WERI-Rb-1 (cell line): ENCODE measurements around the gene TMOD3.
A peak's percentile ranks its signal among the peaks of the same experiment; 100 is the strongest.
"Not testable (repeated sequence)": the region's sequence is repeated elsewhere in the genome, so short reads cannot be mapped to it uniquely, and the experiment has no call there.

Source experiments
- DNase-seq: peaks from one replicate; pipeline ENCODE4 v3.0.0-alpha.2; 2020
- H3K27ac ChIP-seq: fragments of 250-450 bp; sonication (Bioruptor Pico); 2 replicates; pipeline ENCODE4 v1.5.1; 2020; ENCODE audit warnings: mild to moderate bottlenecking, moderate library complexity
- H3K27me3 ChIP-seq: fragments of 250-450 bp; sonication (Bioruptor Pico); 2 replicates; pipeline ENCODE4 v1.5.1; 2021; ENCODE audit warnings: mild to moderate bottlenecking, low read depth, moderate library complexity; ENCODE audit not compliant: insufficient read depth, severe bottlenecking
- H3K36me3 ChIP-seq: fragments of 250-450 bp; sonication (Bioruptor Pico); 2 replicates; pipeline ENCODE4 v1.5.1; 2020; ENCODE audit warnings: mild to moderate bottlenecking, moderate library complexity
- H3K4me3 ChIP-seq: 2 replicates; pipeline ENCODE4 v1.5.1; 2011; ENCODE audit warnings: low read depth, mild to moderate bottlenecking, control low read depth, low read length
- H3K9me3 ChIP-seq: fragments of 250-450 bp; sonication (Bioruptor Pico); 2 replicates; pipeline ENCODE4 v1.5.1; 2021; ENCODE audit warnings: mild to moderate bottlenecking, moderate library complexity; ENCODE audit not compliant: severe bottlenecking
- TF ChIP-seq, protein P1 (sequence below): IDR thresholded peaks from 2 replicates; pipeline ENCODE4 v1.5.1; 2011; ENCODE audit warnings: low read depth, mild to moderate bottlenecking, control low read depth, inconsistent platforms, low read length

Gene TMOD3

DNA sequence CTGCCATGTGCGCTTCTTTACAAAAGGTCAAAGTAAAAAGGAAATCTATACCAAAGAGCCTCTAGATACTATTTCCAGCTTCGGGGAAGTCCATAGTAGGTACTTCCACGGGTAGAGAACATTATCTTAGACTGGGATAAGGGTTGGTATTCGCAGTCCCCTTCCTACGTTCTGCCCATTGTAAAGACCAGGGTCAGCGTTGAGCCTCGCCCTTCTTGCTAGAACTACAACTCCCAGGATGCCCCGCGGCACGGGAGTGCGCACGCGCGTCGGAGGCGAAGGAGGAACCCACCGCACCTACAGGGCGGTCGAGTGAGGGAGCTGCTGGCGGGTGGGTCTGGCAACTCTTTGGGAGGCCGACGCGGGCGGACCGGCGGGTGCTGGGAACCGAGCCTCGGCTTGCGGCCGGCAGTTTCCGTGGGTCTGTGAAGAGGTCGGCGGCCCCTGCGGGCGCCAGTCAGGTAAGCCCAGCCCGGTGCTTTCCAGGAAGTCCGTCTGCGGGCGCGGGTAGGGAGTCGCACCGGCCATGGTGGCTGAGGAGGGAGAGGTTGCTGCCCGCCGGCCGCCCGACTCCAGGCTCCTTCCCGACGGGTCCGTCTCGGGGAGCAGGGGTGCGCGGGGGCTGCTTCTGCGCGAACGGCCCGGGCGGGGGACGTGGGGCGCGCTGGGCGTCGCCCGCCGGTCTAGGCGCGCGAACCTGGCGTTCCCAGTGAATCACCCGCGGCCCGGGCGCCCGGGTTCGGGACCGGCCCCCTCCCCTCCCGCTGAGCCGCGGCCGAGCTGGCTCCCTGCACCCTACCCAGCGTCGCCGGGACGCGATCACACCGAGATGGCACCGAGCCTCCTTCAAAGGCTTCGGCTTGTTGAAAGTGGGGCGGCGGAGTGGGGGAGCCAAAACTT, at the start of gene TMOD3:
Gene TMOD3 (plus strand): TSS at position 278 of the 900 bp plus-strand sequence. CDS start 33,232 bp downstream, outside the sequence.
- TF ChIP-seq, protein P1, sequence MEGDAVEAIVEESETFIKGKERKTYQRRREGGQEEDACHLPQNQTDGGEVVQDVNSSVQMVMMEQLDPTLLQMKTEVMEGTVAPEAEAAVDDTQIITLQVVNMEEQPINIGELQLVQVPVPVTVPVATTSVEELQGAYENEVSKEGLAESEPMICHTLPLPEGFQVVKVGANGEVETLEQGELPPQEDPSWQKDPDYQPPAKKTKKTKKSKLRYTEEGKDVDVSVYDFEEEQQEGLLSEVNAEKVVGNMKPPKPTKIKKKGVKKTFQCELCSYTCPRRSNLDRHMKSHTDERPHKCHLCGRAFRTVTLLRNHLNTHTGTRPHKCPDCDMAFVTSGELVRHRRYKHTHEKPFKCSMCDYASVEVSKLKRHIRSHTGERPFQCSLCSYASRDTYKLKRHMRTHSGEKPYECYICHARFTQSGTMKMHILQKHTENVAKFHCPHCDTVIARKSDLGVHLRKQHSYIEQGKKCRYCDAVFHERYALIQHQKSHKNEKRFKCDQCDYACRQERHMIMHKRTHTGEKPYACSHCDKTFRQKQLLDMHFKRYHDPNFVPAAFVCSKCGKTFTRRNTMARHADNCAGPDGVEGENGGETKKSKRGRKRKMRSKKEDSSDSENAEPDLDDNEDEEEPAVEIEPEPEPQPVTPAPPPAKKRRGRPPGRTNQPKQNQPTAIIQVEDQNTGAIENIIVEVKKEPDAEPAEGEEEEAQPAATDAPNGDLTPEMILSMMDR = no peak
- Histone ChIP-seq H3K27ac (peak within 1 kb of the TSS; percentile 67), H3K4me3 (peak within 1 kb of the TSS; percentile 91), H3K9me3 (no peaks in the 10 kb centered on the region), H3K27me3 (no peaks in the 10 kb centered on the region), H3K36me3 (no peaks in the 10 kb centered on the region)
- DNase-seq = peak; percentile 95

- no peaks in the 10 kb centered on the region for H3K9me3 ChIP-seq
- no peak overlapping the region for H3K4me3 ChIP-seq
- no peak for DNase-seq
- no peak overlapping the region for H3K27ac ChIP-seq
- TF ChIP-seq, protein P1 = no peak
- peaks cover 13% of the 10 kb centered on the region for H3K36me3 ChIP-seq
- H3K27me3 ChIP-seq = no peaks in the 10 kb centered on the region
Observed at GRCh38 chr15:51780636-51781035, 48.8 kb upstream of the TMOD3 start.

DNA sequence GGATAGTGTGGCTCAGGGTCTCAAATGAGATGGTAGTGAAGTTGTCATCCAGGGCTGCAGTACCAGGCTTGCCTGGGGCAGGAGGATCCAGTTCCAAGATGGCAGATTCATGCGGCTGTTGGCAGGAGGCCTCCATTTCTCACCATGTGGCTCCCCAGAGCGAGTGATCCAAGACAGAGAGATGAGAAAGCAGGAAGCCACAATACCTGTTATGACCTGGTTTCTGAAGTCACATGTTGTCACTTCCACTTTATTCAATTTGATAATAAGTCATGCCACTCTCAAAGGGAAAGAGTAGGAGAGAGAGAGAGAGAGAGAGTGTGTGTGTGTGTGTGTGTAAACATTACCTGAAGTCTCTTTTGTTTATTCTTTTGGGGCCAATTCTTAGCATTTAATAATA, 47.9 kb upstream of the TMOD3 start:
- no peak overlapping the region for H3K27ac ChIP-seq
- H3K9me3 ChIP-seq = no peaks in the 10 kb centered on the region
- H3K4me3 ChIP-seq = no peak overlapping the region
- TF ChIP-seq, protein P1 = no peak
- no peak for DNase-seq
- peaks cover 13% of the 10 kb centered on the region for H3K36me3 ChIP-seq
- H3K27me3 ChIP-seq = no peaks in the 10 kb centered on the region

DNA sequence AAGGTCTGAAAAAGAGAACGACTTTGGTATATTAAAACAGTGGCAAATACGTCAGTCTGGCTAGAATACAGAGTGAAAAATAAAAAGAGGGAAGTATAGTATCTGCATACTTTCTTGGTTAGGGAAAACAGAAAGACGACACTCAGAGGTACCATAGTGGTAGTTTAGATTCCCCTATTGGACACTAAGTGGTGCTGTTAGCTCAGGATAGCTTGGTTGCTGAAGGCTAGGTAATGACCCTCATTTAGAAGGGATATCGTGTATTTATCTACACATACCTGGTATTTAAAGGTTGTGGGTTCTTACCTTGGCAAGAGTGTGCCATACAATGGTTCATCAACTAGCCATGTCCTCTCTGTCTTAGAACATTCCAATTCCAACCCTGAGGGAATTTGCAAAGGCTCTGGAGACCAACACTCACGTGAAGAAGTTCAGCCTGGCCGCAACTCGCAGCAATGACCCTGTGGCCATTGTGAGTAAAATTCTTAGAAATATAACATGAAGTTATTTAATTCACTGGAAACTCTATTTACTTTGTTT, 47.0 kb upstream of the TMOD3 start:
- Histone ChIP-seq H3K9me3 (no peaks in the 10 kb centered on the region), H3K36me3 (peaks cover 13% of the 10 kb centered on the region), H3K4me3 (no peak overlapping the region), H3K27me3 (no peaks in the 10 kb centered on the region), H3K27ac (no peak overlapping the region)
- DNase-seq = no peak
- TF ChIP-seq, protein P1 = peak; percentile 56

GRCh38 chr15:51783967-51784366, 45.5 kb upstream of the TMOD3 start:
- TF ChIP-seq, protein P1 = no peak
- Histone ChIP-seq H3K36me3 (peaks cover 13% of the 10 kb centered on the region; the same call in 1 of the 2 replicates), H3K4me3 (no peak overlapping the region), H3K27ac (no peak overlapping the region), H3K27me3 (no peaks in the 10 kb centered on the region), H3K9me3 (no peaks in the 10 kb centered on the region)
- DNase-seq = no peak

- H3K27ac ChIP-seq, H3K9me3 ChIP-seq, H3K27me3 ChIP-seq, H3K4me3 ChIP-seq, DNase-seq: not testable (repeated sequence)
- H3K36me3 ChIP-seq = peaks cover 13% of the 10 kb centered on the region; the same call in 1 of the 2 replicates
Observed at GRCh38 chr15:51787130-51787529, 42.3 kb upstream of the TMOD3 start.

DNA sequence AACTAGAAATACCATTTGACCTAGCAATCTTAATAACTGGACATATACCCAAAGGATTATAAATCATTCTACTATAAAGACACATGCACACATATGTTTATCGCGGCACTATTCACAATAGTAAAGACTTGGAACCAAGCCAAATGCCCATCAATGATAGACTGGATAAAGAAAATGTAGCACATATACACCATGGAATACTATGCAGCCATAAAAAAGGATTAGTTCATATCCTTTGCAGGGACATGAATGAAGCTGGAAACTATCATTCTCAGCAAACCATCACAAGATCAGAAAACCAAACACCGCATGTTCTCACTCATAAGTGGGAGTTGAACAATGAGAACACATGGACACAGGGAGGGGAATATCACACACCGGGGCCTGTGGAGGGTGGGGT, 37.0 kb upstream of the TMOD3 start:
- H3K27me3 ChIP-seq, H3K36me3 ChIP-seq, H3K9me3 ChIP-seq, H3K4me3 ChIP-seq, DNase-seq, H3K27ac ChIP-seq: not testable (repeated sequence)
